GM12878 (cell line): ENCODE data around the gene ZNF367. TPM values are rescaled to one million over a fixed set of nuclear protein-coding genes. Genes with fewer than 3 reads are reported as not detected.

Experiments used
- BHLHE40 ChIP-seq, 2 experiments: fragments of 450-650 bp in 1 of 2; IDR thresholded peaks; 2 replicates each; pipeline ENCODE4 v1.6.1; 2011 to 2017; ENCODE audit warnings: low read depth in 2 of 2, borderline replicate concordance in 1 of 2, improper control_type of control experiment in 1 of 2, low read length in 1 of 2, mild to moderate bottlenecking in 1 of 2
- BRCA1 ChIP-seq: IDR thresholded peaks from 2 replicates; pipeline ENCODE4 v1.6.1; 2011; ENCODE audit warnings: low read depth, low read length, improper control_type of control experiment
- CBX5 ChIP-seq: sonication (generic); IDR thresholded peaks from 2 replicates; pipeline ENCODE4 v1.6.1; 2016; ENCODE audit warnings: low read depth, moderate library complexity, mild to moderate bottlenecking, inconsistent platforms
- ESRRA ChIP-seq: IDR thresholded peaks from 2 replicates; pipeline ENCODE4 v1.6.1; 2012; ENCODE audit warnings: mild to moderate bottlenecking, low read length, improper control_type of control experiment
- HDAC2 ChIP-seq: fragments of 200-600 bp; sonication (generic); IDR thresholded peaks from 2 replicates; pipeline ENCODE4 v1.6.1; 2017
- HDAC6 ChIP-seq: fragments of 200-600 bp; sonication (generic); IDR thresholded peaks from one replicate; pipeline ENCODE4 v1.8.0; 2017; ENCODE audit warnings: antibody characterized with exemption; ENCODE audit not compliant: unreplicated experiment
- JUNB ChIP-seq: IDR thresholded peaks from 2 replicates; pipeline ENCODE4 v1.6.1; 2016; ENCODE audit warnings: antibody characterized with exemption, mild to moderate bottlenecking
- MTA2 ChIP-seq: fragments of 450-650 bp; IDR thresholded peaks from 2 replicates; pipeline ENCODE4 v1.6.1; 2016; ENCODE audit warnings: low read depth, mild to moderate bottlenecking, moderate library complexity
- MYB ChIP-seq: fragments of 150-350 bp; IDR thresholded peaks from 2 replicates; pipeline ENCODE4 v1.6.1; 2014; ENCODE audit warnings: mild to moderate bottlenecking, low read depth, low read length, borderline replicate concordance
- NR2C1 ChIP-seq: fragments of 450-650 bp; IDR thresholded peaks from 2 replicates; pipeline ENCODE4 v1.6.1; 2017; ENCODE audit warnings: antibody characterized with exemption, mild to moderate bottlenecking, moderate library complexity
- NR2C2 ChIP-seq: IDR thresholded peaks from 2 replicates; pipeline ENCODE4 v1.6.1; 2011; ENCODE audit warnings: borderline replicate concordance, low read depth; ENCODE audit not compliant: control insufficient read depth, insufficient read length
- PAX8 ChIP-seq: fragments of 450-650 bp; IDR thresholded peaks from 2 replicates; pipeline ENCODE4 v1.6.1; 2017; ENCODE audit warnings: mild to moderate bottlenecking, moderate library complexity
- PML ChIP-seq: IDR thresholded peaks from 2 replicates; pipeline ENCODE4 v1.6.1; 2012; ENCODE audit warnings: low read length, inconsistent platforms
- RB1 ChIP-seq: fragments of 450-650 bp; formaldehyde crosslinking; IDR thresholded peaks from 2 replicates; pipeline ENCODE4 v1.6.1; 2017; ENCODE audit warnings: mild to moderate bottlenecking, borderline replicate concordance
- RBBP5 ChIP-seq: fragments of 200-600 bp; sonication (generic); conservative IDR thresholded peaks from 2 replicates; pipeline ENCODE4 v1.6.1; 2016
- RELA ChIP-seq: fragments of 450-650 bp; IDR thresholded peaks from 2 replicates; pipeline ENCODE4 v1.8.0; 2014; ENCODE audit warnings: borderline replicate concordance; ENCODE audit not compliant: partially characterized antibody
- SIN3A ChIP-seq: IDR thresholded peaks from 2 replicates; pipeline ENCODE4 v1.6.1; 2012; ENCODE audit warnings: low read depth, low read length, improper control_type of control experiment
- SMC3 ChIP-seq: IDR thresholded peaks from 2 replicates; pipeline ENCODE4 v1.6.1; 2011; ENCODE audit warnings: low read length, improper control_type of control experiment, borderline replicate concordance
- YY1 ChIP-seq: IDR thresholded peaks from 2 replicates; pipeline ENCODE4 v1.6.1; 2011; ENCODE audit warnings: low read depth, mild to moderate bottlenecking, low read length
- polyA plus RNA-seq, 11 experiments: library from polyadenylated mRNA; depleted of rRNA in 4 of 11; unstranded in 6 of 11; stranded (reverse) in 5 of 11; fragments of >200 nt; fragmentation: Nextera tagmentation in 4 of 11; fragmentation: Illumina TruSeq in 1 of 11; extraction: Ambion mirVana in 4 of 11; extraction: Trizol in 1 of 11; gene quantifications; 1 replicate in 1 of 11; 2 replicates in 10 of 11; pipeline versions ENCODE4 v1.2.1 to v1.2.3, GENCODE V29; 2011 to 2016; ENCODE audit warnings: inconsistent platforms in 2 of 11, missing spikeins in 2 of 11, low read depth in 1 of 11
- total RNA-seq, 4 experiments: library from RNA; depleted of rRNA in 3 of 4; stranded (reverse); fragments of >200 nt in 3 of 4; fragmentation: Illumina TruSeq in 1 of 4; extraction: Trizol in 1 of 4; gene quantifications; 2 replicates each; pipeline versions ENCODE4 v1.2.1 to v1.2.3, GENCODE V29; 2013 to 2021
- TF ChIP-seq, protein P1 (sequence below): fragments of 450-650 bp; formaldehyde crosslinking; IDR thresholded peaks from 2 replicates; pipeline ENCODE4 v1.4.0; 2022; ENCODE audit warnings: mild to moderate bottlenecking, moderate library complexity
- TF ChIP-seq, protein P2 (sequence below): fragments of 450-650 bp; IDR thresholded peaks from 2 replicates; pipeline ENCODE4 v1.6.1; 2017; ENCODE audit warnings: mild to moderate bottlenecking, low read depth, inconsistent platforms; ENCODE audit not compliant: poor library complexity, severe bottlenecking
- TF ChIP-seq, protein P3 (sequence below): IDR thresholded peaks from 2 replicates; pipeline ENCODE4 v1.6.1; 2011; ENCODE audit warnings: borderline replicate concordance, low read depth, mild to moderate bottlenecking, moderate library complexity, mixed read lengths, low read length; ENCODE audit not compliant: insufficient read depth; ENCODE audit errors: extremely low read length
- TF ChIP-seq, protein P4 (sequence below): fragments of 450-650 bp; conservative IDR thresholded peaks from 2 replicates; pipeline ENCODE4 v1.6.1; 2017; ENCODE audit warnings: mild to moderate bottlenecking, moderate library complexity

ZNF367 gene
- total and polyA plus RNA-seq, 10 of the 15 experiments (the other 5 are each of a cell fraction or from before 2014, with no cell fraction given), result 2.9 to 16.3 (median 11.1) TPM

DNA sequence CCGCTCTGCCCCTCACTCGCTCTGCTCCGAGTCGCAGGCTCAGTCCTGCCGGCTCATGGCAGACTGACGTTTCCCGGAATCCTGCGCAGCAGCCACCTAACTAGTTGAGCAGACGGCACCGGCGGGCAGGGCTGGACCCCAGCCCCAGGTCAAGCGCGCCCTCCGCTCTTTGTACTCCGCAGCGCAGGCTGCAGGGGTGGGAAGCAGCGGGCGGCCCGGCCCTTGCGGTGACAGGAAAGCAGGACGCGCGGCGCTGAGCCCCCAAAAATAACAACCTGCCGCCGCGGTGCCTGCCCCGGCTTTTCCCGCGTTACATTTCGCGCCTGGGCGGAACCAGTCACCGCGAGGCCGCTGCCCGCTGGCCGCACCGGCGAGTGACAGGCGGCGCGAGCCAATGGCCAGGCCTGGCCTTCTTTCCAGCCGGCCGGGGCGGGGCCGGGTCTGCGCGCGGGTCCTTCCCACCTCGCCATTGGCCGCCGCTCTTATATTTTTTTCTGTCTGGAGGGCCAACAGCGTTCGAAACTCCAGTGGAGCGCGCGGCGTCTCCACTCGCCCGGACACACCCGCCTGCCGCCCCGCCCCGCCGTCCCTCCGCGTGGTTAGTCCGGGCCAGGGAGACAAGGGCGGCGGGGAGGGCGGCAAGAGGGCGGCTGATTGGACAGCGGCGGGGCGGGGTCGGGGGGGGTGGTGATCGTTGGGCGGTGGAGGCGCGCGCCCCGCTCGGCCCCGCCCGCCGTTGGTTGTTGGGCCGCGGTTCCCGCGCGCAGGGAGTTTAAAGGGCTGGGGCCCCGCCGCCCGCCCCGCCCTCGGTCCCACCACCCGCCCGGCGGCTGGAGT is at the start of gene ZNF367 (continued):
- TF ChIP-seq RELA (no peak), HDAC6 (no peak), RB1 (peak; percentile 97), MTA2 (no peak), NR2C1 (no peak), MYB (no peak), BRCA1 (no peak), NR2C2 (no peak), RBBP5 (no peak), YY1 (no peak; the same call in 1 of the 2 replicates), HDAC2 (peak; percentile 59; the same call in 1 of the 2 replicates), JUNB (no peak), SMC3 (no peak), ESRRA (no peak), BHLHE40 (IDR thresholded peaks at IDR 0.05; ENCODE audit: borderline replicate concordance in 1 of 2, low read depth in 2 of 2, low read length in 1 of 2) (peak in 1 of 2 experiments; percentile 19; a peak in 2 of 4 replicates), SIN3A (peak; percentile 98), PML (no peak), PAX8 (no peak), CBX5 (no peak)
- TF ChIP-seq, protein P1, sequence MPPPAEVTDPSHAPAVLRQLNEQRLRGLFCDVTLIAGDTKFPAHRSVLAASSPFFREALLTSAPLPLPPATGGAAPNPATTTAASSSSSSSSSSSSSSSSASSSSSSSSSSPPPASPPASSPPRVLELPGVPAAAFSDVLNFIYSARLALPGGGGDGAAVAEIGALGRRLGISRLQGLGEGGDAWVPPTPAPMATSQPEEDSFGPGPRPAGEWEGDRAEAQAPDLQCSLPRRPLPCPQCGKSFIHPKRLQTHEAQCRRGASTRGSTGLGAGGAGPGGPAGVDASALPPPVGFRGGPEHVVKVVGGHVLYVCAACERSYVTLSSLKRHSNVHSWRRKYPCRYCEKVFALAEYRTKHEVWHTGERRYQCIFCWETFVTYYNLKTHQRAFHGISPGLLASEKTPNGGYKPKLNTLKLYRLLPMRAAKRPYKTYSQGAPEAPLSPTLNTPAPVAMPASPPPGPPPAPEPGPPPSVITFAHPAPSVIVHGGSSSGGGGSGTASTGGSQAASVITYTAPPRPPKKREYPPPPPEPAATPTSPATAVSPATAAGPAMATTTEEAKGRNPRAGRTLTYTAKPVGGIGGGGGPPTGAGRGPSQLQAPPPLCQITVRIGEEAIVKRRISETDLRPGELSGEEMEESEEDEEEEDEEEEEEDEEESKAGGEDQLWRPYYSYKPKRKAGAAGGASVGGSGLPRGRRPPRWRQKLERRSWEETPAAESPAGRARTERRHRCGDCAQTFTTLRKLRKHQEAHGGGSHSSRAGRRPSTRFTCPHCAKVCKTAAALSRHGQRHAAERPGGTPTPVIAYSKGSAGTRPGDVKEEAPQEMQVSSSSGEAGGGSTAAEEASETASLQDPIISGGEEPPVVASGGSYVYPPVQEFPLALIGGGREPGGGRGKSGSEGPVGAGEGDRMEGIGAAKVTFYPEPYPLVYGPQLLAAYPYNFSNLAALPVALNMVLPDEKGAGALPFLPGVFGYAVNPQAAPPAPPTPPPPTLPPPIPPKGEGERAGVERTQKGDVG (CRISPR knock-in tag), result no peak
- TF ChIP-seq, protein P2, sequence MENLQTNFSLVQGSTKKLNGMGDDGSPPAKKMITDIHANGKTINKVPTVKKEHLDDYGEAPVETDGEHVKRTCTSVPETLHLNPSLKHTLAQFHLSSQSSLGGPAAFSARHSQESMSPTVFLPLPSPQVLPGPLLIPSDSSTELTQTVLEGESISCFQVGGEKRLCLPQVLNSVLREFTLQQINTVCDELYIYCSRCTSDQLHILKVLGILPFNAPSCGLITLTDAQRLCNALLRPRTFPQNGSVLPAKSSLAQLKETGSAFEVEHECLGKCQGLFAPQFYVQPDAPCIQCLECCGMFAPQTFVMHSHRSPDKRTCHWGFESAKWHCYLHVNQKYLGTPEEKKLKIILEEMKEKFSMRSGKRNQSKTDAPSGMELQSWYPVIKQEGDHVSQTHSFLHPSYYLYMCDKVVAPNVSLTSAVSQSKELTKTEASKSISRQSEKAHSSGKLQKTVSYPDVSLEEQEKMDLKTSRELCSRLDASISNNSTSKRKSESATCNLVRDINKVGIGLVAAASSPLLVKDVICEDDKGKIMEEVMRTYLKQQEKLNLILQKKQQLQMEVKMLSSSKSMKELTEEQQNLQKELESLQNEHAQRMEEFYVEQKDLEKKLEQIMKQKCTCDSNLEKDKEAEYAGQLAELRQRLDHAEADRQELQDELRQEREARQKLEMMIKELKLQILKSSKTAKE, result no peak
- TF ChIP-seq, protein P3, sequence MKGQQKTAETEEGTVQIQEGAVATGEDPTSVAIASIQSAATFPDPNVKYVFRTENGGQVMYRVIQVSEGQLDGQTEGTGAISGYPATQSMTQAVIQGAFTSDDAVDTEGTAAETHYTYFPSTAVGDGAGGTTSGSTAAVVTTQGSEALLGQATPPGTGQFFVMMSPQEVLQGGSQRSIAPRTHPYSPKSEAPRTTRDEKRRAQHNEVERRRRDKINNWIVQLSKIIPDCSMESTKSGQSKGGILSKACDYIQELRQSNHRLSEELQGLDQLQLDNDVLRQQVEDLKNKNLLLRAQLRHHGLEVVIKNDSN, result peak; percentile 11
- TF ChIP-seq, protein P4, sequence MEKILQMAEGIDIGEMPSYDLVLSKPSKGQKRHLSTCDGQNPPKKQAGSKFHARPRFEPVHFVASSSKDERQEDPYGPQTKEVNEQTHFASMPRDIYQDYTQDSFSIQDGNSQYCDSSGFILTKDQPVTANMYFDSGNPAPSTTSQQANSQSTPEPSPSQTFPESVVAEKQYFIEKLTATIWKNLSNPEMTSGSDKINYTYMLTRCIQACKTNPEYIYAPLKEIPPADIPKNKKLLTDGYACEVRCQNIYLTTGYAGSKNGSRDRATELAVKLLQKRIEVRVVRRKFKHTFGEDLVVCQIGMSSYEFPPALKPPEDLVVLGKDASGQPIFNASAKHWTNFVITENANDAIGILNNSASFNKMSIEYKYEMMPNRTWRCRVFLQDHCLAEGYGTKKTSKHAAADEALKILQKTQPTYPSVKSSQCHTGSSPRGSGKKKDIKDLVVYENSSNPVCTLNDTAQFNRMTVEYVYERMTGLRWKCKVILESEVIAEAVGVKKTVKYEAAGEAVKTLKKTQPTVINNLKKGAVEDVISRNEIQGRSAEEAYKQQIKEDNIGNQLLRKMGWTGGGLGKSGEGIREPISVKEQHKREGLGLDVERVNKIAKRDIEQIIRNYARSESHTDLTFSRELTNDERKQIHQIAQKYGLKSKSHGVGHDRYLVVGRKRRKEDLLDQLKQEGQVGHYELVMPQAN, result peak; percentile 99
